ENCODE data around the gene CACNA1E.

Gene CACNA1E

DNA sequence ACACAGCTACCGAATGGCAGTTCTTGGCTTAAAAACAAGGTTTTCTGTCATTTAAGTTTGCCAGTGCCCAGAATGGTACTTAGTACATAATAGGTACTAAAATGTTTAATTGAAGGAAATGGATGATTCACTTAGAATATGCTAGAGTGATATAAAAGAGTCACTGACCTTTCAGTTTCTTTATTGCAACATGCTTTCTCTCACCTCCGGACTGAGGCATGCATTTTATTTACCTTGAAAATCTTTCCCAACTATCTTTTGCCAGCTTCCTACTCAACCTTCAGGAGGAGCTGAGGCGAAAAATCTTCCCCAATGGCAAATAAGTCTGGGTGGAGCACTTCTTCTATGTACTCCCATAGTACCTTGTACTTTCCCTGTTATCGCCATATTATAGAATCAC is 333.3 kb downstream of the CACNA1E start:
- TF ChIP-seq, protein P1, sequence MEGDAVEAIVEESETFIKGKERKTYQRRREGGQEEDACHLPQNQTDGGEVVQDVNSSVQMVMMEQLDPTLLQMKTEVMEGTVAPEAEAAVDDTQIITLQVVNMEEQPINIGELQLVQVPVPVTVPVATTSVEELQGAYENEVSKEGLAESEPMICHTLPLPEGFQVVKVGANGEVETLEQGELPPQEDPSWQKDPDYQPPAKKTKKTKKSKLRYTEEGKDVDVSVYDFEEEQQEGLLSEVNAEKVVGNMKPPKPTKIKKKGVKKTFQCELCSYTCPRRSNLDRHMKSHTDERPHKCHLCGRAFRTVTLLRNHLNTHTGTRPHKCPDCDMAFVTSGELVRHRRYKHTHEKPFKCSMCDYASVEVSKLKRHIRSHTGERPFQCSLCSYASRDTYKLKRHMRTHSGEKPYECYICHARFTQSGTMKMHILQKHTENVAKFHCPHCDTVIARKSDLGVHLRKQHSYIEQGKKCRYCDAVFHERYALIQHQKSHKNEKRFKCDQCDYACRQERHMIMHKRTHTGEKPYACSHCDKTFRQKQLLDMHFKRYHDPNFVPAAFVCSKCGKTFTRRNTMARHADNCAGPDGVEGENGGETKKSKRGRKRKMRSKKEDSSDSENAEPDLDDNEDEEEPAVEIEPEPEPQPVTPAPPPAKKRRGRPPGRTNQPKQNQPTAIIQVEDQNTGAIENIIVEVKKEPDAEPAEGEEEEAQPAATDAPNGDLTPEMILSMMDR (IDR thresholded peaks at IDR 0.05), result no peak

DNA sequence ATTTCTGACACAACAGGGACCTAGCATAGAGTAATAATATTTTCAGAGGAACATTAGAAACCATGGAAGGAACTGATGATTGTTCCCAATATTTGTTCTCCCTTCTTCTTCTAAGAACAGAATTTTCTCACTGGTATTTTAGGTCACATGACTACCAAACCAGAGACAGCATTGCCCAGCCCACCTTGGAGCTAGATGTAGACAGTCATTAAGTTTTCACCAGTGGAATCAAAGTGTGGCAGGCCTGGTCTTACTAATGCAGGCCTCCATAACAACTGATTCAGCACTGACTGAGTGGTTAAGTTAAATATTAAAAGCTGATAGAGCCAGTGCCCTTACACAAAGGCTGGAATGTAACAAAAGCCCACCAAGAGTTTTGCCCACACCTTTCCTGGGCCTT is 333.8 kb downstream of the CACNA1E start:
- TF ChIP-seq, protein P1 (IDR thresholded peaks at IDR 0.05), result no peak

DNA sequence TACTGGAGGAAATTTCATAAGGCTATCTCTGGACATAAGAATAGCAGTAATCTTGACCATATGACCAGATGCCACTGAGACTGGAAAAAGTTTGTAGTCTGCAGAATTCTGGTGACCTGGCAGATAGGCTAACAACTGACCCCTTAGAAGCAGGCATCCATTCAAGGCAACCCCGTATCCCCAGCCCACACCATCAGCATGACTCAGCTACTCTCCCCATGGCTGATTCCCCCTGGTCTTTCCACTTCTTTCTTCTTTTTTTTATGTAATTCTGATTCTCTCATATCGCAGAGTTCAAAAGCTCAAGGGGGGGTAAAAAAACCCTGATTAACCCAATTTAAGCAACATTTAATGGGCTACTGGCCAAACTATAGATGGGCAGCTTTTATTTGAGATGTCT is 335.1 kb downstream of the CACNA1E start:
- TF ChIP-seq, protein P1 (IDR thresholded peaks at IDR 0.05), result no peak

DNA sequence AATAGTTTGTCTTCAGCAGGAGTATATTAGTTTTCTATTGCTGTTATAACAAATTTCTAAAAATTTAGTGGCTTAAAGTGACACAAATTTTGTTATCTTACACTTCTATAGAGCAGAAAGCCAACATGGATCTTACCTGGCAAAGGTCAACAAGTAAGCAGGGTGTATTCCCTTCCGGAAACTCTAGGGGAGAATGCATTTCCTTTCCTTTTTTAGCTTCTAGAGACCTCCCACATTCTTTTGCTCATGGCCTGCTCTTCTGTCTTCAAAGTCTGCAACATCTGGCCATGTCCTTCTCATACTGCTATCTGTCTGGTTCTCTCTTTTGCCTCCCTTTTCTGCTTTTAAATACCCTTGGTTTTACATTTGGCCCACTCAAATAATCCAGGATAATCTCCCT is 335.6 kb downstream of the CACNA1E start:
- TF ChIP-seq, protein P1 (IDR thresholded peaks at IDR 0.05), result no peak

DNA sequence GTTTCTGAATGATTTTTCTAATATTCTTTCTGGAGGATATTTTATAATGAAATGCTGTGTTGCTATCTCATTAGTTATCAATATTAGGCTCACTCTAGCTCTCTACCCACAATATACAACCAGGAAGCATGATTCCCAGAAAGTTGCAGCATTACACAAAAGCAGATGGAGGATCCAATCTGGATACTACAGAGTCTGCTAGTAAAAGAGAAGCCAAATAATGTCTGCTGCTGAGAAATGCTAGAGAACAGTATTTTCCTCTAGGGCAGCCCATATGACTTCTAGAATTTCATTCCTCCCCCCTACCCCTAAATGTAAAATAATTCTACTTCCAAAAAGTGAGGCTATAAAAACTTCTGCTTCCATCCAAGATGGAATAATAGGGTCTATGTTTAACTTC is 338.4 kb downstream of the CACNA1E start:
- TF ChIP-seq, protein P1 (IDR thresholded peaks at IDR 0.05), result no peak

DNA sequence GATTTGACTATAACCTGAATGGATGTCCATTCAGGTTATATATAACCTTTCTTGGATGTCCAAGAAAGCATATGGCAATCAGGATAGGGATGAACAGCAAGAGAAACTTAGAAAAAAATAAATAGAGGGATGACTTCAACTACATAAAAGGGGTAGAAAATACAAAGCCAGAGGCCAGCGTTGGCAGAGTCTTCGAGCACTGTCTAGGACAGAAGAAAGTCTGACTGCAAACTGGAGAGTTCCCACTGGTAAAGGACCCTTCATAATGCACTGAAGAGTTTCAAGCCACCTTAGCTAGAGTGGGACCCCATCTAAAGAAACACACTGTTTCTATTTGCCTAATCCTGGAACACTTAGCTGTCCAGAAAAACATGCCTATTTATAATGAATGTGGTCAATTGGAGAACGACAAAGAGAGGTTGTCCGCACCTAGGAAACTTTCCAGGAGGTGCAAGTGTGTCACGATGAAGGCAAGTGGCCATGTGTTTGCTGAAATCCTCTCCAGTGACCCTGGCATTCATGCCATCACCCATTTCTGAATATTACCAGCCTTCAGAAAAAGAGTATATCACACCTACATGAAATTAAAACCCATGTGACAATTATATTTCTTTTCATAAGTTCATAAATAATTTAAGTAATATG is 362.8 kb downstream of the CACNA1E start:
- TF ChIP-seq, protein P1 (IDR thresholded peaks at IDR 0.05), result no peak

DNA sequence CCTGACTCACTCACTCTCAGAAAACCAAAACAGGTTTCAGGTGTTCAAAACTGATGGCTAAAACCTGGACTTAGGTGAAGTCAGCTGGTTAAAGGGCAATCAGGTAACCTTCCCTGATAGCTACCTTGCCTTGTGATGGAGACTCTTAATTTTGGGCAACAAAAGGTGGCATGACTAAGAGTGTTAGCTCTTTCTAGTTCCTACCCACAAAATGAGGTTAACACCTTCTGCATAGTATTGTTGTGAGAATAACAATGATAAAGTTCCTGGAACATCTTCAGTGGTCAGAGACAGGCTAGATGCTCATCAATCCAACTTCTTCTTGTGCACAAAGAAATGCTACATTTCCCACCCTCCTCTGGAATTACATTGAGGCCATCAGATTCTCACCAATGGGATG is 363.4 kb downstream of the CACNA1E start:
- TF ChIP-seq, protein P1 (IDR thresholded peaks at IDR 0.05), result no peak

DNA sequence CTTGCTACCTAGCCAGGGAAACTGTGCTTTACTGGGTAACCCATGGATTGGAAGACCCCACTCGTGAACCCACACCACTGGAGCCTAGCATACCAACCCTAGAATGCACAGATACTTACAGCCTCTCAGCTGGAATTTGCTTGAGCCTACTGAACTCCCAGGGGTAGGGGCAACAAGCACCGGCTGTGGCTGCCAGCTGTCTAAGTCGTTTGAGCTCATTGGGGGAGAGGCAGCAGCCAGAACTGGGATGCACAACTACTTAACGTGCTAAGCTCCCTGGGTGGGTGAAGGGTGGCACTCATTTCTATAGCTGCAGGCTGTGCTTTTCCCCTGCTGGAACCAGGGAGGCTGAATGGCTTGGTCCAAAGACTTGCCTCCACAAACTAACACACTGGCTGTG is 365.8 kb downstream of the CACNA1E start:
- TF ChIP-seq, protein P1 (IDR thresholded peaks at IDR 0.05), result no peak
